Brain pericyte (primary cell): Measurements from ENCODE around the gene DENND2C.
A peak's percentile ranks its signal among the peaks of the same experiment; 100 is the strongest.

ENCODE experiments used
- DNase-seq: peaks from one replicate; pipeline ENCODE4 v3.0.0-alpha.2; 2012; ENCODE audit warnings: low read depth, low spot score

DENND2C gene

GRCh38 chr1:114685851-114686250 is 16.0 kb upstream of the DENND2C start:
- no peak for DNase-seq

GRCh38 chr1:114677691-114678090 is 7.8 kb upstream of the DENND2C start:
- DNase-seq, result no peak

GRCh38 chr1:114676115-114676514 is 6.3 kb upstream of the DENND2C start:
- no peak for DNase-seq

- DNase-seq, result no peak
Observed at GRCh38 chr1:114671939-114672275, 2.1 kb upstream of the DENND2C start.

GRCh38 chr1:114671011-114671938 is 1.4 kb upstream of the DENND2C start:
- no peak for DNase-seq

GRCh38 chr1:114670083-114671010 is 498 bp upstream of the DENND2C start:
- peak; percentile 43 for DNase-seq

- DNase-seq, result peak; percentile 2
Observed at GRCh38 chr1:114668784-114669561, 876 bp downstream of the DENND2C start.

GRCh38 chr1:114668373-114668772 is 1.5 kb downstream of the DENND2C start:
- DNase-seq, result no peak

GRCh38 chr1:114666954-114667353 is 2.9 kb downstream of the DENND2C start:
- DNase-seq, result no peak

GRCh38 chr1:114660238-114660637 is 9.6 kb downstream of the DENND2C start:
- no peak for DNase-seq

- DNase-seq, result no peak
Observed at GRCh38 chr1:114651893-114652292, 18.0 kb downstream of the DENND2C start.

GRCh38 chr1:114648503-114648902 is 21.3 kb downstream of the DENND2C start:
- no peak for DNase-seq

- no peak for DNase-seq
Observed at GRCh38 chr1:114641377-114641776, 28.5 kb downstream of the DENND2C start.

- no peak for DNase-seq
Observed at GRCh38 chr1:114638910-114639309, 30.9 kb downstream of the DENND2C start.

- DNase-seq, result no peak
Observed at GRCh38 chr1:114632427-114632826, 37.4 kb downstream of the DENND2C start.

GRCh38 chr1:114627107-114627506 is 42.7 kb downstream of the DENND2C start:
- DNase-seq, result no peak

GRCh38 chr1:114623364-114623763 is 46.5 kb downstream of the DENND2C start:
- no peak for DNase-seq

GRCh38 chr1:114620419-114620818 is 49.4 kb downstream of the DENND2C start:
- no peak for DNase-seq

GRCh38 chr1:114618606-114619005 is 51.2 kb downstream of the DENND2C start:
- no peak for DNase-seq

- DNase-seq, result no peak
Observed at GRCh38 chr1:114610546-114611245, 59.2 kb downstream of the DENND2C start.

GRCh38 chr1:114609826-114610225 is 60.0 kb downstream of the DENND2C start:
- no peak for DNase-seq
